Subcutaneous adipose tissue (tissue), 4 donors: ENCODE results near the gene ARF3. TPM values are rescaled to one million over a fixed set of nuclear protein-coding genes. Genes with fewer than 3 reads are reported as not detected.

Experiments
- small RNA-seq: library from RNA; depleted of rRNA; stranded (forward); fragments of <200 nt; gene quantifications from one replicate; pipeline ENCODE3, GENCODE V24; 2016
- total RNA-seq, 4 donors: library from RNA; depleted of rRNA; stranded (reverse); fragments of >200 nt; gene quantifications; one replicate each; pipeline ENCODE4 v1.1.0, GENCODE V29; 2016
- TF ChIP-seq, protein P1 (sequence below): fragments of 450-650 bp; IDR thresholded peaks from one replicate; pipeline ENCODE4 v1.5.1; 2016; ENCODE audit warnings: low read depth, mild to moderate bottlenecking, control low read depth, antibody characterized with exemption, moderate library complexity

ARF3 gene
- total RNA-seq, 4 donors from 2014 or later: 39.9 to 58.4 (median 48.5) TPM

GRCh38 chr12:48899651-48900050, 57.6 kb downstream of the ARF3 start:
- TF ChIP-seq, protein P1, sequence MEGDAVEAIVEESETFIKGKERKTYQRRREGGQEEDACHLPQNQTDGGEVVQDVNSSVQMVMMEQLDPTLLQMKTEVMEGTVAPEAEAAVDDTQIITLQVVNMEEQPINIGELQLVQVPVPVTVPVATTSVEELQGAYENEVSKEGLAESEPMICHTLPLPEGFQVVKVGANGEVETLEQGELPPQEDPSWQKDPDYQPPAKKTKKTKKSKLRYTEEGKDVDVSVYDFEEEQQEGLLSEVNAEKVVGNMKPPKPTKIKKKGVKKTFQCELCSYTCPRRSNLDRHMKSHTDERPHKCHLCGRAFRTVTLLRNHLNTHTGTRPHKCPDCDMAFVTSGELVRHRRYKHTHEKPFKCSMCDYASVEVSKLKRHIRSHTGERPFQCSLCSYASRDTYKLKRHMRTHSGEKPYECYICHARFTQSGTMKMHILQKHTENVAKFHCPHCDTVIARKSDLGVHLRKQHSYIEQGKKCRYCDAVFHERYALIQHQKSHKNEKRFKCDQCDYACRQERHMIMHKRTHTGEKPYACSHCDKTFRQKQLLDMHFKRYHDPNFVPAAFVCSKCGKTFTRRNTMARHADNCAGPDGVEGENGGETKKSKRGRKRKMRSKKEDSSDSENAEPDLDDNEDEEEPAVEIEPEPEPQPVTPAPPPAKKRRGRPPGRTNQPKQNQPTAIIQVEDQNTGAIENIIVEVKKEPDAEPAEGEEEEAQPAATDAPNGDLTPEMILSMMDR: no peak

GRCh38 chr12:48894271-48894670, 63.0 kb downstream of the ARF3 start:
- TF ChIP-seq, protein P1: no peak

- TF ChIP-seq, protein P1: no peak
Measured at GRCh38 chr12:48890657-48891418, 66.4 kb downstream of the ARF3 start.

- TF ChIP-seq, protein P1: no peak
Measured at GRCh38 chr12:48889679-48890078, 67.6 kb downstream of the ARF3 start.

Small RNAs within 50 kb of the gene (small RNA-seq; reads per million reads assigned to genes)
- gene AC073610.1 (not detected), gene RNU6-600P (not detected), gene RNU6-940P (not detected)

Other genes with a start within 250 kb of the ARF3 start
- 10 to 100 TPM; 22.6 to 41.6 (median 28.1) TPM for gene CCNT1, start 240.8 kb downstream of the ARF3 start, total RNA-seq
- gene ADCY6, start 168.4 kb downstream of the ARF3 start, total RNA-seq: 100 to 1,000 TPM in 1 of 4 donors, 10 to 100 TPM in 3; 30.8 to 144 (median 55.9) TPM
- gene CACNB3, start 139.0 kb downstream of the ARF3 start, total RNA-seq: 10 to 100 TPM in 1 of 4 donors, 1 to 10 TPM in 3; 2.4 to 12.4 (median 6.4) TPM
- 10 to 100 TPM; 37.0 to 65.7 (median 52.6) TPM for gene DDX23, start 105.3 kb downstream of the ARF3 start, total RNA-seq
- 1 to 10 TPM in 1 of 4 donors, under 1 TPM in 2, not detected in 1; 0.17 to 2.6 (median 0.98) TPM for gene RND1, start 91.6 kb downstream of the ARF3 start, total RNA-seq
- gene FKBP11, start 32.0 kb downstream of the ARF3 start, total RNA-seq: 1 to 10 TPM; 3.0 to 6.8 (median 5.3) TPM
- 1 to 10 TPM in 1 of 4 donors, not detected in 3; 1.3 TPM for gene WNT10B, start 14.2 kb upstream of the ARF3 start, total RNA-seq
- gene WNT1, start 20.8 kb upstream of the ARF3 start, total RNA-seq: not detected
- gene DDN, start 41.9 kb upstream of the ARF3 start, total RNA-seq: not detected
- 10 to 100 TPM; 57.7 to 67.4 (median 59.7) TPM for gene PRKAG1, start 61.3 kb upstream of the ARF3 start, total RNA-seq
- 10 to 100 TPM; 27.6 to 92.1 (median 42.9) TPM for gene KMT2D, start 103.3 kb upstream of the ARF3 start, total RNA-seq
- gene RHEBL1, start 112.5 kb upstream of the ARF3 start, total RNA-seq: under 1 TPM; 0.51 to 0.88 (median 0.61) TPM
- gene DHH, start 137.3 kb upstream of the ARF3 start, total RNA-seq: 1 to 10 TPM in 1 of 4 donors, under 1 TPM in 3; 0.34 to 1.9 (median 0.46) TPM
- 10 to 100 TPM; 25.6 to 94.2 (median 54.5) TPM for gene LMBR1L, start 153.4 kb upstream of the ARF3 start, total RNA-seq
- 100 to 1,000 TPM; 246 to 719 (median 447) TPM for gene TUBA1B, start 173.9 kb upstream of the ARF3 start, total RNA-seq
- 100 to 1,000 TPM in 3 of 4 donors, 10 to 100 TPM in 1; 51.6 to 213 (median 132) TPM for gene TUBA1A, start 231.6 kb upstream of the ARF3 start, total RNA-seq